ENCODE measurements around the gene STPG4. TPM values are rescaled to one million over a fixed set of nuclear protein-coding genes. Genes with fewer than 3 reads are reported as not detected.
"Not testable (repeated sequence)": the region's sequence is repeated elsewhere in the genome, so short reads cannot be mapped to it uniquely, and the experiment has no call there.

Gene STPG4
- total RNA-seq (2014; rRNA removed; shearing (Covaris generic); ENCODE audit: low replicate concordance): not detected in 2 replicates

GRCh38 chr2:47155091-47155876 is at the start of gene STPG4:
TSS of gene STPG4 (minus strand) at chr2:47155308. CDS start at chr2:47155251, 57 bp downstream.
- no peak for DNase-seq
- Histone ChIP-seq H3K36me3 (peaks cover 71% of the 10 kb centered on the region), H3K9me3 (no peaks in the 10 kb centered on the region), H3K4me3 (no peak within 1 kb of the TSS), H3K27me3 (no peaks in the 10 kb centered on the region)

DNA sequence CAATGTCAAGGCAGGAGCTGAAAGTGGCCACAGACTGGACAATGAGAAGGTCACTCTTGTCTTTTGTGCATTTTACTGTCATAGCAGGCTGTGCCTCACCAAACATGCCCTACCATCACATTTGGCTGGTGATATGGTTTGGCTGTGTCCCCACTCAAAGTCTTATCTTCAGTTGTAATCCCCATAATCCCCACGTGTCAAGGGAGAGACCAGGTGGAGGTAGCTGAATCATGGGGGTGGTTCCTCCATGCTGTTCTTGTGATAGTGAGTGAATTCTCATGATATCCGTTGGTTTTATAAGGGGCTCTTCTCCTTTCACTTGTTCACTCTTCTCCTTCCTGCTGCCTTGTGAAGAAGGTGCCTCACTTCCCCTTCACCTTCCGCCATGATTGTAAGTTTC is 49.6 kb upstream of the STPG4 start:
- H3K9me3 ChIP-seq: no peaks in the 10 kb centered on the region
- H3K4me3 ChIP-seq: no peak overlapping the region
- H3K27me3 ChIP-seq: no peaks in the 10 kb centered on the region
- H3K36me3 ChIP-seq: no peaks in the 10 kb centered on the region
- no peak for DNase-seq

GRCh38 chr2:47203995-47204394 is 48.9 kb upstream of the STPG4 start:
- Histone ChIP-seq H3K4me3 (no peak overlapping the region), H3K9me3 (no peaks in the 10 kb centered on the region), H3K36me3 (no peaks in the 10 kb centered on the region), H3K27me3 (no peaks in the 10 kb centered on the region)
- DNase-seq: no peak

DNA sequence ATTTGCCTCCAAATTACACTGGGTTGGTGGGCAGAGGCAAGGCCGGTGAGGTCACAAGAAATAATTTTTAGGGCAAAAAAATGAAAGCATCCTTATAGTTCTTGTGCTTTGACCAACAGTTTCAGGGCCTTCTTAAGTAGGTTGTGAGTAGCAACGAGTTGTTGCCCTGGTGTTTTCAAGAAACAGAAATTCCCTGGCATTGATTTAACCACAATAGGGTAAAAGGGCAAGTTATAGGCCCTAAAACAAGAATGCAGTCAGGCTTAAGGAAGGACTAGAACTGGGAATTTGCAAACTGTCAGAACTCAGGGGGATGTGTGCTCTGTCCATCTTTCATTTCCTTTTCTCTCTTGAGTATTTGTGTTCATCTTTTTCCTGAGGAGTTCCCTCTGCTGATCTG is 46.1 kb upstream of the STPG4 start:
- no peaks in the 10 kb centered on the region for H3K9me3 ChIP-seq
- H3K4me3 ChIP-seq: no peak overlapping the region
- no peaks in the 10 kb centered on the region for H3K27me3 ChIP-seq
- DNase-seq: no peak
- H3K36me3 ChIP-seq: no peaks in the 10 kb centered on the region

DNA sequence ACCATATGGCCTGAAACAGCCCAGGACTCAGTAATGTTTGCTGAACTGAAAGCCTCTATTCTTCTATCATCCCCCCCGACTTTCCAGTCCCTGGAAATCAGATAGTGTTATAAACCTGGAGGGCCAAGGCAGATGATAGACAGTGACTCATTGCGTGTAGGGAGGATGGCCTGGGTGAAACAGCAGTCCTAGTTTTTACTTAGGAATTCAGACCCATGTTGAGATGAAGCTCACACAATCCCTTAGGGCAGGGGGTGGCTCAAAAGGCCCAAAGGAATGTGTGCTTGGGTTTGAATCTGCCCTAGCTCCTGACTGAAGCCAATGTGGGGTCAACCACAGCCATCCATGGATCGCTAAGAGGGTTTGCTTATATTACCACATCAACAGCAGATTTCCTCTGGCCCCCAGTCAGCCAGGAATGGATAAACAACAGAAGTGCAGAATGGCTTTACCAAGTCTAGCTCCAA is 43.9 kb upstream of the STPG4 start:
- peak; percentile 84 for DNase-seq
- Histone ChIP-seq H3K9me3 (no peaks in the 10 kb centered on the region), H3K36me3 (no peaks in the 10 kb centered on the region), H3K4me3 (no peak overlapping the region), H3K27me3 (no peaks in the 10 kb centered on the region)

GRCh38 chr2:47196499-47196898 is 41.4 kb upstream of the STPG4 start:
- Histone ChIP-seq H3K36me3 (no peaks in the 10 kb centered on the region), H3K27me3 (no peaks in the 10 kb centered on the region), H3K9me3 (no peaks in the 10 kb centered on the region), H3K4me3 (no peak overlapping the region)
- no peak for DNase-seq

- no peaks in the 10 kb centered on the region for H3K36me3 ChIP-seq
- H3K4me3 ChIP-seq: no peak overlapping the region
- no peaks in the 10 kb centered on the region for H3K27me3 ChIP-seq
- H3K9me3 ChIP-seq: no peaks in the 10 kb centered on the region
- no peak for DNase-seq
Measured at GRCh38 chr2:47196046-47196445, 40.9 kb upstream of the STPG4 start.

DNA sequence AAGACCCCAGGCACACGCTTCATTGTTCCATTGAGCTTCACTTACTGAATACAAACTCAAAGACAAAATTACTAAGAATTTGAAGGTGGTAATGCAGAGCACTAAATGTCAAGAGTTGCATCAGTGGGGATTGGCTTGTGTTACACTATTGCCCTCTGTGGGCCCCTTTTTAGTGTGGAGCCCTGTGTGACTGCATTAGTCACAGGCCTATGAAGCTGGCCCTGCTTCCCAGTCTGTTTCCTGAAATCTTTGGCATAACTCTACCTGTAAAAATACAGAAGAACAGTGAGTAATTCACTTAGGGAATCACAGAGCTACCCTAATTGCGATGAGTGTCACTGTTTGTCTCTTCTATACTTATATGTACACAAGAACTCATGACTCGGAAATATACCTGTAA is 40.0 kb upstream of the STPG4 start:
- H3K4me3 ChIP-seq: no peak overlapping the region
- no peaks in the 10 kb centered on the region for H3K9me3 ChIP-seq
- H3K36me3 ChIP-seq: no peaks in the 10 kb centered on the region
- no peaks in the 10 kb centered on the region for H3K27me3 ChIP-seq
- DNase-seq: peak; percentile 70

DNA sequence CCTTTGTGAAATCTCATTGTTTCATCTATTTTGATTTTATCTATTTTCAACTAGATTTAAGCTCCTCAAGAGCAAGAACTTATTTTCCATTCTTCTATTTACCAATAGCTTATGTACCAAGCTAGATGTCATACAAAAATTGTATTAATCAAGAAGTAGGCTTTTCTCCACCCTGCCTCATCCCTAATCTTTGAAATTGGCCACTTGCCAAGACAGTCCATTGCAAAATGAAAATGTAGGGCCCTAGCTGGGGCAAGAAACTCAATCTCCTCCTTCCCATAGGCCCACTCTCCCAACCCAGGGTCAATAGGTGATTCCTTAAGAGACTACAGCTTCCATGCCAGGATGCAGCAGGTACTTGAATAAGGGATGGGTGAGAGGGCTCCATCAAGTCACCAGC is 39.3 kb upstream of the STPG4 start:
- Histone ChIP-seq H3K36me3 (no peaks in the 10 kb centered on the region), H3K4me3 (no peak overlapping the region), H3K27me3 (no peaks in the 10 kb centered on the region), H3K9me3 (no peaks in the 10 kb centered on the region)
- no peak for DNase-seq

- no peaks in the 10 kb centered on the region for H3K27me3 ChIP-seq
- H3K9me3 ChIP-seq: no peaks in the 10 kb centered on the region
- H3K36me3 ChIP-seq: no peaks in the 10 kb centered on the region
- DNase-seq: no peak
- no peak overlapping the region for H3K4me3 ChIP-seq
Measured at GRCh38 chr2:47193607-47194006, 38.5 kb upstream of the STPG4 start.

- no peaks in the 10 kb centered on the region for H3K36me3 ChIP-seq
- H3K27me3 ChIP-seq: no peaks in the 10 kb centered on the region
- DNase-seq: no peak
- H3K4me3 ChIP-seq: no peak overlapping the region
- no peaks in the 10 kb centered on the region for H3K9me3 ChIP-seq
Measured at GRCh38 chr2:47190188-47190881, 35.2 kb upstream of the STPG4 start.

GRCh38 chr2:47189635-47190034 is 34.5 kb upstream of the STPG4 start:
- Histone ChIP-seq H3K36me3 (no peaks in the 10 kb centered on the region), H3K27me3 (no peaks in the 10 kb centered on the region), H3K9me3 (no peaks in the 10 kb centered on the region), H3K4me3 (no peak overlapping the region)
- peak; percentile 65 for DNase-seq

DNA sequence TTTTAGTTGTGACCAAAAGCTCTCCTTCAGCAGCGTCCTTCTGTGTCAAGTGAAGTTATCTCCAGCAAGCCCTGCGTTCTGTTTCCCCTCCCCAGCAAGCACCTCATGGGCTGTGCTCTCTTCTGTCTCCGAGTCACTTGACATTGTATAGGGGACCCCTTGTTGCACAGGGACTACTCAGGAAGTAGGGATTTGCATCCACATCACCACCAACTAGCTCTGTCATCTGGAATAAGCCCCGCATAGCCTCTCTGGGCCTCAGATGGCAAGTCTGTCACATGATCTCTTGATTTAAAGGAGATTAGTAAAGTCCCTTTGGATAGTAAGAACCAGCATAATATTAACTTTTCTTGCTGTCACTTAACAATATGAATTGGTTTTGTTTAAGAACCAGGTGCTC is 32.0 kb upstream of the STPG4 start:
- DNase-seq: no peak
- Histone ChIP-seq H3K4me3 (no peak overlapping the region), H3K36me3 (no peaks in the 10 kb centered on the region), H3K9me3 (no peaks in the 10 kb centered on the region), H3K27me3 (no peaks in the 10 kb centered on the region)

DNA sequence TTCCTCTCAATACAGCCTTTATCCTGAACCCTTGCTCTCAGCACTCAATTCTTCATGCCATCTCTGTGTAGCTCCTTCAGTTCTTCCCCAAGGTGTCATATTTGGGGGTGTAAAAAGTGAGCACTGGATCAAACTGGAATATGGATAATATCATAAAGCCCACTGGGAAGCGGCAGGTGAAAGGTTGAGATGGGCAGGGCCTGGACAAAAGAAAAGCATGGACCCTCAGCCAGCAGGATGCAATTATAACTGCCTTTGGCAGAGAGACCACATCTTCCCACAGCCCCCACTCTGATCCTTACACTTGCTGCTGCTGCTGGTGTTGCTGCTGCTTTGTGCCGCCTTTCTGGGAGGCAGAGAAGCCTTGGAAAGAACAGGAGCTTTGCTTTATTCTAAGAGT is 31.2 kb upstream of the STPG4 start:
- no peak for DNase-seq
- Histone ChIP-seq H3K36me3 (no peaks in the 10 kb centered on the region), H3K9me3 (no peaks in the 10 kb centered on the region), H3K27me3 (no peaks in the 10 kb centered on the region), H3K4me3 (no peak overlapping the region)

- not testable (repeated sequence) for DNase-seq, H3K4me3 ChIP-seq, H3K9me3 ChIP-seq
Measured at GRCh38 chr2:47185098-47185497, 30.0 kb upstream of the STPG4 start.

GRCh38 chr2:47181176-47181575 is 26.1 kb upstream of the STPG4 start:
- Histone ChIP-seq H3K36me3 (peaks cover under 1% of the 10 kb centered on the region), H3K9me3 (no peaks in the 10 kb centered on the region), H3K27me3 (no peaks in the 10 kb centered on the region), H3K4me3 (no peak overlapping the region)
- no peak for DNase-seq

More at GRCh38 chr2:47185098-47185497, 30.0 kb upstream of the STPG4 start:
- not testable (repeated sequence) for H3K36me3 ChIP-seq, H3K27me3 ChIP-seq

GRCh38 chr2:47180531-47180930 is 25.4 kb upstream of the STPG4 start:
- H3K36me3 ChIP-seq: peaks cover 4% of the 10 kb centered on the region
- H3K27me3 ChIP-seq: no peaks in the 10 kb centered on the region
- no peaks in the 10 kb centered on the region for H3K9me3 ChIP-seq
- H3K4me3 ChIP-seq: no peak overlapping the region
- DNase-seq: no peak

DNA sequence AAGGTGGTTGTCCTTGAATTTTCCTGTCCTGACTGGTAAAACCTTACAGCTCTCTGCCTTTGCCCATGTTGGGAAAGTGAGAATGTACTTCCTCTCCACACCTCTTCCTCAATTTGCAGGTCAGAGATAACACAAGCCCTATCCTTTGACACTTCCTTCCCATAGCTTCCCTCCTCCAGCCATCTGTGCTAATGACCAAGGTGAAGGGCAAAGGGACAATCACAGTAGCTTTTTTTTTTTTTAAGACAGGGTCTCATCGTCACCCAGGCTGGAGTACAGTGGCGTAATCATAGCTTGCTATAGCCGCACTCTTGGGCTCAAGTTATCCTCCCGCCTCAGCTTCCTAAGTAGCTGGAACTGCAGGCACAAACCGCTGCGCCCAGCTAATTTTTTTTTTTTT is 24.3 kb upstream of the STPG4 start:
- no peaks in the 10 kb centered on the region for H3K27me3 ChIP-seq
- DNase-seq: no peak
- H3K4me3 ChIP-seq: no peak overlapping the region
- no peaks in the 10 kb centered on the region for H3K9me3 ChIP-seq
- peaks cover 12% of the 10 kb centered on the region for H3K36me3 ChIP-seq

Measured in MG63 (cell line).